Omental fat pad (tissue), 4 donors: Measurements from ENCODE around the gene SKA2. TPM values are rescaled to one million over a fixed set of nuclear protein-coding genes. Genes with fewer than 3 reads are reported as not detected.
"Not testable (repeated sequence)": the region's sequence is repeated elsewhere in the genome, so short reads cannot be mapped to it uniquely, and the experiment has no call there.

Experiments
- ATAC-seq: fragments of 150-250 bp; one replicate; pipeline ENCODE4 v1.9.1; 2016; ENCODE audit warnings: mild to moderate bottlenecking, moderate library complexity; ENCODE audit not compliant: low FRiP score
- DNase-seq: peaks from one replicate; pipeline ENCODE4 v3.0.0-alpha.2; 2019; ENCODE audit warnings: low spot score
- CTCF ChIP-seq, 3 donors: fragments of 450-650 bp; IDR thresholded peaks; one replicate each; pipeline ENCODE4 v1.5.1; 2016 to 2017; ENCODE audit warnings: antibody characterized with exemption in 3 of 3, mild to moderate bottlenecking in 3 of 3, moderate library complexity in 2 of 3
- total RNA-seq, 4 donors: library from RNA; depleted of rRNA; stranded (reverse); fragments of >200 nt; gene quantifications; one replicate each; pipeline ENCODE4 v1.1.0, GENCODE V29; 2016

SKA2 gene
- total RNA-seq, 4 donors from 2014 or later = 11.8 to 28.4 (median 20.2) TPM

DNA sequence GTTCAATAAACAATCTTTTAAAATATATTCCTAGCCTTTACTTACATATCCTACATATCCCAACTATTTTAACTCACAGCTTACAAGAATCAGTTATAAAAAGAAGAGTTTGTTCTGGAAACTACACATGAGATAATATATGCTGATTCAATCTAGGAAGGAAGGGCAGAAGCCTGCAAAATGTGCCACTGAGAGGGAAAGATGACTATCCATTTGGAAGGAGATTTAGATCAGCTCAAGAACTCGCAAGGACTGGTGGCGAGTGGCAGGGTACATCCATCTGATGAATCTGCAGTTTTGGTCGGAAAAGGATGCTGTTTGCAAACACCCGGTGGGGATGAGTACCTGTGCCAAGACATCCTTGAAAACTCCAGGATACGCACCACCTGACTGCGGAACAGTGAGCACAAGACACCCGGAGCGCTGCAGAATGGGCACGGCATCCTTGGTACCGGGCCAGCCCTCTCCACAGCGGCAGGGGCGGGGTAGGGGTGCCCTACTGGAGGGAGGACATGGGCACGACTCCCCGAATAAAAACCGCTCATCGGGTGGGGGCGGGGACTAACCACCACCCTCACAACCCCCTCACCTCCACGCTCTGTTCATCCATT is 49.0 kb downstream of the SKA2 start:
- DNase-seq (peak; percentile 35), ATAC-seq (peak; percentile 56)
- TF ChIP-seq CTCF (IDR thresholded peaks at IDR 0.05) = no peak

DNA sequence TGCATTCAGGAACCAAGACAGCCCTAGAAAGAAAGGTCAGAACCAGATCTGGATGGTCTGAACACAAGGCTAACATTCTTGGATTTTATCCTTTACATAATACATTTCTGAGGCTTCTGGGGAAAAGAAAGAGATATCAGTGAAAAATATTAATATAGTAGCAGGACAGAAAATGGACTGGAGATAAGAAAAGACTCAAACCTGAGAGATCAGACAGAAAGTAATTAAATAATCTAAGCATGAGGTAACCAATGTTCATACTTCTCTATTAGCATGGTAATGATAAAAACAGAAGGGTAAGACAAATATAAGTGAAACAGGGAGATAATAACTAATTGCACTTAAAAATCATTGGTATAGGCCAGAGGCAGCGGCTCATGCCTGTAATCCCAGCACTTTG is 53.8 kb downstream of the SKA2 start:
- ATAC-seq = no peak
- no peak for TF ChIP-seq CTCF (IDR thresholded peaks at IDR 0.05)
- DNase-seq = no peak

DNA sequence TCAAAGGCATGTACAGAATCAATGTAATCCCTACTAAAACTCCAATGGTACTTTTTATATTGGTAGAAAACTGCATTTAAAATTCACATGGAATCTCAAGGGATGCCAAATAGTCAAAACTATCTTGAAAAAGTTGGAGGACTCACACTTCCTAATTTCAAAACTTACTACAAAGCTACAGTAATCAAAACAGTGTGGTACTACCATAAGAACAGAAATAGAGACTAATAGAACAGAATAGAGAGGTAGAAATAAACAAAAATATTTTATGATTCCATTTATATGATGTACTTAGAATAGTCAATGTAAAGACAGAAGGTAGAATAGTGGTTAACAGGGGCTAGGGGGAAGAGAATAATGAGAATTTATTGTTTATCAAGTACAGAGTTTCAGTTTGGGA is 57.1 kb downstream of the SKA2 start:
- ATAC-seq (no peak), DNase-seq (no peak)
- TF ChIP-seq CTCF (IDR thresholded peaks at IDR 0.05) = no peak

GRCh38 chr17:59094861-59095530 is 60.0 kb downstream of the SKA2 start:
- no peak for DNase-seq
- ATAC-seq = no peak
- no peak for TF ChIP-seq CTCF (IDR thresholded peaks at IDR 0.05)

- TF ChIP-seq CTCF (IDR thresholded peaks at IDR 0.05) = no peak
- ATAC-seq = peak; percentile 84
- peak; percentile 24 for DNase-seq
Observed at GRCh38 chr17:59093702-59094231, 61.2 kb downstream of the SKA2 start.

- ATAC-seq (peak; percentile 24), DNase-seq (no peak)
- no peak for TF ChIP-seq CTCF (IDR thresholded peaks at IDR 0.05)
Observed at GRCh38 chr17:59093145-59093701, 61.8 kb downstream of the SKA2 start.

DNA sequence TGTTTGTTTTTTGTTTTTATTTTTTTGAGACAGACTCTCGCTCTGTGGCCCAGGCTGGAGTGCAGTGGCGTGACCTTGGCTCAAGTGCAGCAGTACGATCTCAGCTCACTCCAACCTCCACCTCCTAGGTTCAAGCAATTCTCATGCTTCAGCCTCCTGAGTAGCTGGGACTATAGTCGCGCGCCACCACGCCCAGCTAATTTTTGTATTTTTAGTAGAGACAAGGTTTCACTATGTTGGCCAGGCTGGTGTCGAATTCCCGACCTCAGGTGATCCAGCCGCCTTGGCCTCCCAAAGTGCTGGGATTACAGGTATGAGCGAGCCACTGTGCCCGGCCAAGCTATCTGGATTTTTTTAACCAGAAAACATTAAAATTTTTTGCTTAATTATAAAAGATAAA is 64.4 kb downstream of the SKA2 start:
- not testable (repeated sequence) for DNase-seq, ATAC-seq
